GM21529 (cell line): ENCODE measurements around the gene ZMAT5.

Experiments
- ATAC-seq: cut with Tn5 transposase; IDR thresholded peaks from one replicate; pipeline ENCODE4 v1.9.1; 2021; ENCODE audit not compliant: unreplicated experiment

Gene ZMAT5

DNA sequence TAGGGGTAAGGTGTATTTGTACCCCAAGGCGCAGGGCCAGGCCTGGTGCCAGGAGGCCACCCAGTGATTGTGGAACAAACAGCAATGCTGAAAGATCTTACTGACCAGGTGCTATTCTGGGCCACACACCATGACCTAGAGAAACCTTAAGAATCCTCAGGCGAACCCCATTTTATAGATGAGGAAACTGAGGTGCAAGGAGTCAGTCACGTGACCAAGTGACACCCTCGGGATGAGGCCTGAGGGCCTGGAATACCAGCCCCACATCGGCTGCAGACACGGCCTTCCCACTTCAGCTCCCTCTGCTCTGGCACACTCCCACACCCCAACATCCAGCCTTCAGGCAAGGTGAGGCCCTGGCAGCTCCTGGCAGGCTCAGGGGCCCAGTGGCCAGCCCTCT lies 33.9 kb downstream of the ZMAT5 start:
- no peak for ATAC-seq

DNA sequence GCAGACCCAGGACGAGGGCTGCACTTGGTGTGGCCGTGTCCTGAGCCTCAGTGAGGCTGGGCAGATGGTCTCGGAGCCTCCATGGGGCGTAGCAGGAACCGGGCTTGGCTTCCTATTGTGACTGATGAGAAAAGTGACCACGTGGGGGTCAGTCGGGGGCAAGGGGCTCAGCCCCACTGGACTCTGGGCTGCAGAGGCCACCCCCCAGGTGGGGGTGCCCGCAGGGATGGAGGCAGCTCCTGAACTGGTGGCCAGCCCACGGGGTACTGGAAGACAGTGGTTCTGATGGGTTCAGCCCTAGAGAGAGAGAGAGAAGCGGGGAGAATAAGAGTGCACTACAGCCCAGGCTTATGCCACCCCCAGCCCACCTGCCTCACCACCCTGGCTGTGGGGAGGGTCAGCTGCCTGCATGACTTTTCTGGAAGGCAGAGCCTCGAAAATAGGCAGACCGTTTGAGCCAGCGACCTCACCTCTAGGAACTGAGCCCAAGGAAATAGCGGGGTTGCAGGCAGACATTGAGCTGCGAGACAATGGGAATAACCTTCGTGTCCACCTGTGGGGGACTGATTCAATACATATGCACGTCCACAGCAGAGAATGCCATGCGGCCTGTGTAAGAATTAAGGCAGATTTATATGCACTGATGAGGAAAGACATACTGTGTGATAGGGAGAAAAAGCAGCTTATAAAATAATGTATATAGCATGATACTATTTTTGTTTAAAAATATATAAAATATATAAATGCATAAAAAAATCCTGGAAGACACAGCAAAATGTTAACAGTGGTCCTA lies 35.6 kb downstream of the ZMAT5 start:
- ATAC-seq = no peak

DNA sequence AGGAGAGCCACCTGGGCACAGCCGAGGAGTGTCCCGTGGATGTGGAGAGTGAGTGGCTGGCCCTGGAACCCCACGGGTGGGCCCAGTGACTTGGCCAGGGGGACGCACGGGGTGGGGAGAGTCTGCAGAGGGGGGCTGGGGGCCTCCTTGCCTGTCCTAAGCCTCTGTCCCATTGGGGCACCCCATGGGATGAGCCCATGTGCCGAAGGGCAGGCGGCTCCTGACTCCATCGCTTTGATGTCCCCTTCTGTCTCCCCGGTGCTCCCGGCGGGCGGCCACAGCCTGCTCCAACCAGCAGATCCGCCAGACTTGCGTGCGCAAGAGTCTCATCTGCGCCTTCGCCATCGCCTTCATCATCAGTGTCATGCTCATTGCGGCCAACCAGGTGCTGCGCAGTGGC lies 37.6 kb downstream of the ZMAT5 start:
- no peak for ATAC-seq

DNA sequence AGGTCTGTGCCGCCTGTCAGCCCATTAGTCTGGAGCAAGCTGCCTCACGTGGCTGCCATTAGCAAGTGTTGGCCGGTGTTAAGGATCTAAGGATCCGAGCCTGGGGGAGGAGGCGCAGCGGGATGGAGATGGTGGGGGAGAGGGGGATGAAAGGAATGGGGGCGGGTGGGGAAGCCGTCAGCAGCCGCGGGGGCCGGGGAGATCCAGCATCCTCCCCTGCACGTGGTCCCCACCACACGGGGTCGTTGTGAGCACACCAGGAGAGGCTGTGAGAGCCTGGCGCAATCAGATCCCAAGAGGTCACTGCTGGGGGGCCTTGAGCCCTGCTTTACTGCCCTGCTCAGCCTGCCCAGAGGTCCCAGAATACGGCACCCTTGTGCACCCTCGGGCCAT lies 39.7 kb downstream of the ZMAT5 start:
- ATAC-seq = no peak

DNA sequence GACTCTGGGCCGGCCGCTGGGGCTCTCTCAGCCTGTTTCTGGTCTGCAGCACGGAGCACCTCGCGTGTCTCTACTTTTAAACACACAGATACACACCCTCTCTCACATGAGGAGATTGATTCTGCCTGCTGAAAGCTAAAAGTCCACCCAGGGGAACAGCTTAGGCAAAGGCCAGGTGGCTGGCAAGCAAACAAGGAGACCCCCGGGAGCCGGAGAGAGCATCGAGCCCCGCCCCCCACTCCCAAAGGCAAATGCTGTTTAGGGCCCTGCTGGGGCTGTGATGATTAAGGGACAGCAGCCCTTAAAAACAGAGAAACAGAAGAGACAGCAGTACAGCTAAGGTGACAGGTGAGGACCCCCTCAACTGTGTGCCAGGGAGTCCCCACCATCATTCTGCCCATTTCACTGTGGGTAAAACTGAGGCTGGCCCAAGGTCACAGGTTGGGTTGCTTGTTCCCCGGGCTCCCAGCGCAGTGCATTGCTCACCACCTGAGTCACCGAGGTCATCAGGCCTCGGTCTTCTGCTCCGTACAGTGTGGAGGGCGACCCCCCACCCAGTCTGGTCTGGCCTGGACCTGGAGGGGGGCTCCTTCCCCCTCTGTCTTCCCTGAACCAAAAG lies 40.2 kb downstream of the ZMAT5 start:
- ATAC-seq = no peak

DNA sequence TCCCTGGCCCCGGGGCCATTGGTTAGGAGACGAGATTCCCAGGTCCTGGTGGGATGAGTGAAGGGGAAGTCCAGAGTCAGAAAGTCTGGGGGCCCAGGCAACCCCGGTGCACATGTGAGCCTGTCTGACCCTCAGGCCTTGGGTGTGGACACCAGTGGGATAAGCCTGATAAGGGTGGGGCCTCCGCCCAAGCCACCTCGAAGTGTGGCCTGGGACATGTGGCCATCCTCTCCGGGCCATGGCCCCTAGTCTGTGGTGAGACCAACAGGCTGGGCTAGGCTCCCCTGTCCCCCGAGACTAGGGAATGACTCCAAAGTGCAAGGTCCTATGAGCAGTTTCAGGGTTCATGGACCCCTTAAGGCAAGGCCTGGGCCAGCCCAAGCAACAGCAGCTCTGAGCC lies 40.7 kb downstream of the ZMAT5 start:
- ATAC-seq = no peak

DNA sequence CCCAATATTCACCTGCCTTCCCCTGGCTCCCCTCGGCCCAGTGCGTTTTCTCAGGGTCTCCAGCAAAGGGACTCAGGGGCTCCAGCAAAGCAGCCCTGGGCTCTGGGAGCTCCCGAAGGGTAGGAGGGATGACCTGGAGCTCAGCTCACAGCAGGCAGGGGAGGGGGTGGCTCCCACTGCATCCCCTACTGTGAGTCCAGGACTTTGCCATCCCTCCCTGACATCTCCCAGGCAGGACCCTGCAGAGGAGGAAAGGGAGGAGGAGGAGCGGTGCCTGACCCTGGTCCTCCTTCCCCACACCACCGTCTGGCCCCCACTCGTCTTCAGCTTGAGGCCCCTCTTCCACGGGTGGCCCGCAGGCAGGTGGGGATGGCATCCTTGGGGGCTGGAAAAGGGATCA lies 42.0 kb downstream of the ZMAT5 start:
- ATAC-seq = no peak

DNA sequence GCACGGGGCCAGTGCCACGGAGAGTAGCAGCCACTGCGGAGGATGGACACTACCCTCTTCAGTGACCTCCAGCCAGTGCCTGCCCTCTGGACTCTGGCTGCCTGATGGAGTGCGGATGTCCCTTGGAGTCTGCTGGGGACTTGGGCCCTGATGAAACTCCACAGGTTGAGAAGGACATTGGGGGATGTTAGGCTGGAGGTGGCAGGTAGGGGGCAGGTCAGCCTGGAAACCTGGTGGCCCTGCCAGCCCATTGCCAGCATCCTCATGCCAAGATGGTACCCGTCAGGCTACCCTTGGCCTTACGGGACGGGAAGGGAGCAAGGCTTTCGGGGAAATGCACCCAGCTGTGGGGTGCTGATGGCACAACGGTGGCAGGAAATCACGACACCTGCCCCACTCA lies 43.0 kb downstream of the ZMAT5 start:
- no peak for ATAC-seq

DNA sequence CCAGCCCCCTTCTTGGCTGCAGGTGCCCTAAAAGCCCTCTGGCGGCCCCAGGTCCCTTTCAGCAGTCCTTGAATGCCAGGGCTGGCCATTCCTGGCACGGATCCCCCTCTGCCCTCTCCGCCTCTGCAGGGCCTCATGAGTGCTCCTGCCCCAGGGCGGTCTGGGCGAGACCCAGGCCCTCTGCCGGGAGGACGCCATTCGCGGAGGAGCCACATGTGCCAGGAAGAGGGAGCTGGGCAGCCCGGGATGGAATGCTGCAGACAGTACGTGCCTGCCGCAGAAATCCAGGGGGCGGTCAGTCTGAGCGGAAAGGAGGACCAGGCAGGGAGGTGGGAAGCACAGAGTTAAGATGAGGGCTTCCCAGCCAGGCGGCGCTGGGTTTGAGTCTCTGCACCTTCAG lies 44.2 kb downstream of the ZMAT5 start:
- no peak for ATAC-seq

DNA sequence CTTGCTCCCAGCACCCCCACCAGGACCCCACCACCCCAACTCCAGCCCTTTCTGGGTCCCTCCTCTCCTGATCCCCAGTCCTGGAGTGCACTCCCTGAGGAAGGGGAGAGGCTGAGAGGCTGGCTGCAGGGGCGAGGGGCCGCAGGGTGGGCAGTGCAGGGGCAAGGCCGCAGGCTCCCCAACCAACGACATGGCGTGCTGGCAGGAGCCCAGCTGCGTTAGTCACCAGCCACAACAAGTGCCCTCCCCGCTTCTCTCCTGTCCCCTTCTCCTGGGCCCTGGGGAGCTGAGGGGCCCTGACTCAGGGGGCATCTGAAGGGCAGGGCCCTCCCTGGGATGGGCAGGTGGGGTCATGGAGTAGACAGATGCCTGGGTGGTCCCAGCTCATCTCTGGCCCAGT lies 44.7 kb downstream of the ZMAT5 start:
- ATAC-seq = no peak

DNA sequence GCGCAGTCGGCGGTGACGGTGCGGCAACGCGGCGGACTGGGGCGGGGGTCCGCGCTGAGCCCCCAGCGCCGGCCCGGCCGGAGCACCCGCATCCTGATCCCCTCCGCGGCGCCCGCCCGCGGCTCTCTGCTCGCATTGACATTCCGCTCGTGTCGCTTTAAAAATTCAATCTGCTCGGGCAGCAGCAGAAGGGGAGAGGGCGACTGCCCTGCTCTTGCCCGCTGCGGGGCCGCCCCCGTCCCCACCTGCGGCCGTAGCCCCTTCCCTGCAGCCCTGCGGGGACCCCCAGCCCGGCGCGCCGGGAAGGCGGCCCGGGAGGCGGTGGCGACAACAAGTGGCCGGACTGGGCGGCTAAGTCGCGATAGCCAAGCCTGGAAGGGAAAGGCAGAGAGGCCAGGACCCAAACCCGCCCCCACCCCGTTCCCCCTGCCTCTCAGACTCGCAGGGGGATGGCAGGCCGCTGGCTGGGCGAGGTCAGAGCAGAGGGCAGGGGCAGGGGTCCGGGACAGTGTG lies 45.9 kb downstream of the ZMAT5 start:
- ATAC-seq = no peak

DNA sequence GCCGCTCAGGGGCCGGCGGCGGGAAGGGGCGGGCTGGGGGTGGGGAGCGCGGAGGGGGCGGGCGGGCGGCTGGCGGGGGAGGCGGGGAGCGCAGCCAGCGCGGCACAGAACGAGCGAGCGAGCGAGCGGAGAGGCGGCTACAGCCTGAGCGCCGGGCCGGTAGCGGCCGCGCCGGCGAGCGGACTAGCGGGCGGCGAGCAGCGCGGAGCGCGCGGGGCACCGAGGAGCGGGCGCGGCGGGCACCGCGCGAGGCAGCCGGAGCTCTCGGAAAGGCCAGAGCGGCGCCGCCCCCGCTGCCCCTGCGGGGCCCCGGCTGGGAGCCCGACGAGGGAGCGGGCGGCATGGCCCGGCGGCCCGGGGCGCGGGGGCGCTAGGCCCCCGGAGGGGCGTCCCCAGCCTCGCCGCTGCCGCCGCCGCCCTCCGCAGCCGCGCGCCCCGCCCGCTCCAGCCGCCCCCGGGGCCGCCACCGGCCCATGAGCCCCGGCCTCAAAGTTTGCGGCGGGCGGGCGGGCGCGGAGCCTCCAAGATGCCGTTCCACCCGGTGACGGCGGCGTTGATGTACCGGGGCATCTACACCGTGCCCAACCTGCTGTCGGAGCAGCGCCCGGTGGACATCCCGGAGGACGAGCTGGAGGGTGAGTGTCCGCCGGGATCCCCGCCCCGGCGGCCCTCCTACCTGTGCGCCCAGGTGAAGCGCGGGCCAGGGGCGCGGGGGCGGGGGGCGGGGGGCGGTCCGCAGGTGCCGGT lies 46.7 kb downstream of the ZMAT5 start, which contains the start of gene CABP7:
Gene CABP7, plus strand, starts transcription at position 105 of the 747 bp plus-strand sequence. Its CDS starts 422 bp downstream, at position 527.
- no peak for ATAC-seq

DNA sequence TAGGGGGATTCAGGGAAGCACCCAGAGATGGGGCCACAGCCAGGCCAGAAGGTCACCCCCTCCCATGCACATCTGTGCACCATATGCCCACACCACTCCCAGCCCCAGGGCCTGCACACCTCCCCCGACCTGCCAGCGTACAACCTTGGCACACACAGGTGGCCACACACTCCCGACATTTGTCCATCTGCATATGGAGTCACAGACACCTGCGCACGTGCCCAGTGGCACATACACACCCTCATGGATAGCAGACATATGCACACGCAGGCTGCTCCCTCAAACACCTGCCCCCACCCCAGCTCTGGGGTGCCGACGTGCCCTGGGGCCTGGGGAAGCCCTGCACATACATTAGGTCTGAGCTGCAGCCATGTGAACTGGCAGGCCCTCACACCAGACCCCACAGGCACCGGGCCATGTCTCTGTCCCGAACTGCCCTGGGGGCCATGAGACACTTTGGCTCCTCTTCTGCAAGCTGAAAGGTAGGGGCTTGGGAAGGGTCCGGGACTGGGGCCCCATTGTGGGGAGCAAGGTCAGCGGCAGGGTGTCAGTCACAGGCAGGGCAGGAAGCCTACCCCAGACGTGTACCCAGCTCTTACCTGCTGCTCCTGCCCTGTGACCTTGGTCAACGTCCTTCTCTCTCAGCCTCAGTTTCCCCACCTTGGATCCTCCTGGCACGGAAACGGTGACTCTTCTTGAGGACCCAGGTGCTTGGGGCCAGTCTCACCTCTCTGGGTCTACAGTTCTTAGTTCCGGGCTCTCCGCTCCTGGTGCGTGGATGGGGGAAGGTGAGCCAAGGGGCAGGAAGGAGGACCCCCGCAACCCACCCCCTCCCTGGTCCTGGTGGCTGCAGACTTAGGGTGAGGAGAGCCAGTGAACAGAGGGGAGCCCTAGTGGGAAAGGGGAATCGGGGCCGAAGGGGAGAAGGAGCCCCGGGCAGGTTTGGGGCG lies 47.6 kb downstream of the ZMAT5 start:
- ATAC-seq = no peak

DNA sequence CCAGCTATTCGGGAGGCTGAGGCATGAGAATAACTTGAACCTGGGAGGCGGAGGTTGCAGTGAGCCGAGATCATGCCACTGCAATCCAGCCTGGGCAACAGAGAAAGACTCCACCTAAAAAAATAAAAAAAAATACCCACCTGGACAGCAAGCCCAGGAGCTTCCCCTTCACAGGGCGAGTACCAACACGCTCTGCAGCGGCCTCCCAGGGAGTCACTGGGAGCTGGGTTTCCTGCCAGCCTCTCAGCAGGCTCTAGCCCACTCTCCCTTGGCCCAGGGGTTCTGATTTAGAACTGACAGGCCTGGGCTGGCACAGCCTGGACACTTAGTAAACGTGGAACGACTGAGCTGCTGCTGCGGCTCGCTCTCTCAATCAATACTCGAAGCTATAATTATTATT lies 49.0 kb downstream of the ZMAT5 start:
- ATAC-seq = no peak

DNA sequence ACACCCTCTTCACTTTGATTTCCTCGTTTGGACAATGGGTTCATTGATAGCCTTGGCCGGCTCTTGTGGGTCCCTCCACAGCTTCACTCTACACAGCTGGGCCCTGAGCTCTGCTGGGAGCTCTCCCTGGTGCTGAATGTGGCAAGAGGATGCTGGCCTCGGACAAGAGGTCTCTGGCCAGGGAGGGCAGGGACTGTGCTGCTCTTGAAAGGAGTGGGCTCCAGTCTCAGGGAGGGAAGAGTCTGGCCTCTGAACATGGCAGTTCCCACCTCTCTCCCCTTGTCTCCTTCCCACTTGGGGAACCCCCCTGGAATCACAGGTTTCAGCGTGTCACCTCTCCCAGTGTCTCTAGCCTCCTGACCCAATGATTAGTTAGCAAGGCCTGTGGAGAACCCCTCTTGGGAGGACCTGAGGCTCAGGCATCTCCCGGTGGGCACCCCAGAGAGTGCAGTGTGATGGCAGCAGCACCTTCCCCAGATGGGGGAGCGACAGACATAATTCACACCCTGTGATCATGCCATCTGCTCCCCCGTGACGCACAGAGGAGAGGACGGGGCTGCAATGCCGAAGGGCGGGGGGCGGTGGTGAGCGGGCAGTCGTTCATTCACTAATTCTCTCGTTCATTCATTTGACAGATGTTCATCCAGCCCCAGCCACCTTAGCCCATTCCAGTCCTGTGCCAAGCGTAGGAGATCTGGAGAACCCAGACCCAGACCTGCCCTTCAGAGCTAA lies 49.8 kb downstream of the ZMAT5 start:
- ATAC-seq = no peak

DNA sequence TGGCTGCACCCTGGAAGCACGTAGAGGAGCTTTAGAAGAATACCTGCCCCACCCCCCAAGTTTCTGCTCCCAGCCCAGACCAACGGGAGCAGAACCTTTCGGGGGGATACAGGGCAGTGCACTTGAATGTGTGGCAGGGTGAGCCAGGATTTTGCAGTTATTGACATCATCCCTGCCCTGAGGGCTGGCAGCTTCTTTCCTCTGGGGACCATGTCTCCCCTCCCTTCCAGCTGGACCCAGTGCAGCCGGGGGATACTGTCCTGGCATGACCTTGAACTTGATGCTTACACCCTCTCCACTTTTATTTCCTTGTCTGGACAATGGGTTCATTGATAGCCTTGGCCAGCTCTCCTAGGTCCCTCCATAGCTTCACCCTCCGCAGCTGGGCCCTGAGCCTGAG lies 51.1 kb downstream of the ZMAT5 start:
- ATAC-seq = no peak

DNA sequence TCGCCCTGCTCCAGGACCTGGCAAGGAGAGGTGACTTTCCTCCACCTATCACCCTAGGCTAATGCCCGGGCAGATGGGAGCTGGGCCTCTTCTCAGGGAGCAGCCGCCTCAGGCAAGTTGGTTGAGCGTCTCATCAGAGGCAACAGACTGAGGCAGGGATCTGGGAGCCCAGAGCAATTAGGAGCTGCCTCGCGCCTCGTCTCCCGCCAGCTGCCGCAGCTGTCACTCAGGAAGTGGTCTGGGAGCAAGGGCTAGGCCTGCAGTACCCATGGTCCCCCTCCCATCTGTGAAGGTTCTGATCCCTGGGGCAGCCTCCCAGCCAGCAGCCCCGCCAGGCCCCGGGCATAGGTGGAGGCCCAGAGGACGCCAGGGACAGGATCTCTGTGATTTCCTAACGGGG lies 51.6 kb downstream of the ZMAT5 start:
- ATAC-seq = no peak

DNA sequence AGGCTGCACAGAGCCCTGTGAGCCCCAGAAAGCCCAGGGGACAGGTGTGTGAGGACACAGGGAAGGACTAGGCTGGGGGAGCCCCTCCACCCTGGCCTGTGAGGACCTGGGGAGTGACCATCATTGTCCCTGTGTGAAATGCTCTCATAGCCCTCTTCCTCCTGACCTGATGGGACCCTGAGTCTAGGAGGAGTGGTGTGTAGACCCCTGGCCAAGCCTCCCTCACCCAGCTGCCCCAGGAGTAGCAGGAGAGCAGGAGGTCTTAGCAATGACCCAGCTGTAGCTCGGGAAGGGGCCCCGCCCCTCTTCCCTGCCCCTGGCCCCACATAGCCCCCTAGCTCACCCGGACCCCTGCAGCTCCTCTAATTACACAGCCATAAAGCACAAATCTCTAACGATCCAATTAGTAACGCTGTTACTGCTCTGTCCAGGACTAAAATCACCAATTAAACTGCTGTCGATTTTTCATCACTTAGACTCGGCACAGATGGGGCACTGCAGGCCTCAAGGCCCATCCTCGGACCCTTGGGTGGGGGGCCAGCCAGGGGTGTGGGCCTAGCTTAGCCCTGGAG lies 53.6 kb downstream of the ZMAT5 start:
- ATAC-seq = no peak

DNA sequence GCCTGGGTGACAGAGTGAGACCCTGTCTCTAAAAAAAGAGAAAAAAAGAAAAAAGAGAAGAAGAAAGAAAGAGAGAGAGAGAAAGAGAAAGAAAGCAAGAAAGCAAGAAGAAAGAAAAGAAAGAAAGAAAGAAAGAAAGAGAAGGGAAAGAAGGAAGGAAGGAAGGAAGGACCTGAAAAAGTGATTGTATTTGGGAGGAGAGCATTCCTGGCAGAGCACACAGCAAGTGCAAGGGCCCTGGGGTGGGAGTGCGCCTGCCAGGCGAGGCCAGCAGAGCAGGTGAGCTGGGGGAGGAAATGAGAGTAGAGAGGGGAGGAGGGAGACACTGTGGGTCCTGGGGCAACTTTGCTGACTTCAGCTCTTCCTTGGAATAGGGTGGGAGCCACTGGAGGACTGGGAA lies 54.7 kb downstream of the ZMAT5 start:
- ATAC-seq = no peak
